Stimulated activated CD8-positive, alpha-beta memory T cell treated with anti-CD3 and anti-CD28 coated beads, Interleukin-7, amount 100 ng/mL, for 1 hour (primary cell): ENCODE data around the gene FDPS.
"Not testable (repeated sequence)": the region's sequence is repeated elsewhere in the genome, so short reads cannot be mapped to it uniquely, and the experiment has no call there.

Experiments used
- DNase-seq, 2 donors: peaks; one replicate each; pipeline ENCODE4 v3.0.0-alpha.2; 2020; ENCODE audit warnings: low read depth in 2 of 2

FDPS gene

DNA sequence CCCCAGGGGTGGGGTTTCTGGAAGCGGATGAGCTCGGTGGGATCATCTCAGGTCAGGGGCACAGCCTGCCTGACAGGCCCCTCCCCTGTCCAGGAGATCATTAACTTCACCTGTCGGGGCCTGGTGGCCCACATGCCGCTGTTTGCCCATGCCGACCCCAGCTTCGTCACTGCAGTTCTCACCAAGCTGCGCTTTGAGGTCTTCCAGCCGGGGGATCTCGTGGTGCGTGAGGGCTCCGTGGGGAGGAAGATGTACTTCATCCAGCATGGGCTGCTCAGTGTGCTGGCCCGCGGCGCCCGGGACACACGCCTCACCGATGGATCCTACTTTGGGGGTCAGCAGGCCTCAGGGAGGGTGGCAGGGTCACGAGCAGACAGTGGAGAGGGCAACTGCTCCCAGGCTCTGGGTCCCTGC, 23.0 kb upstream of the FDPS start:
- DNase-seq, result no peak

GRCh38 chr1:155286544-155286943, 22.1 kb upstream of the FDPS start:
- no peak for DNase-seq

DNA sequence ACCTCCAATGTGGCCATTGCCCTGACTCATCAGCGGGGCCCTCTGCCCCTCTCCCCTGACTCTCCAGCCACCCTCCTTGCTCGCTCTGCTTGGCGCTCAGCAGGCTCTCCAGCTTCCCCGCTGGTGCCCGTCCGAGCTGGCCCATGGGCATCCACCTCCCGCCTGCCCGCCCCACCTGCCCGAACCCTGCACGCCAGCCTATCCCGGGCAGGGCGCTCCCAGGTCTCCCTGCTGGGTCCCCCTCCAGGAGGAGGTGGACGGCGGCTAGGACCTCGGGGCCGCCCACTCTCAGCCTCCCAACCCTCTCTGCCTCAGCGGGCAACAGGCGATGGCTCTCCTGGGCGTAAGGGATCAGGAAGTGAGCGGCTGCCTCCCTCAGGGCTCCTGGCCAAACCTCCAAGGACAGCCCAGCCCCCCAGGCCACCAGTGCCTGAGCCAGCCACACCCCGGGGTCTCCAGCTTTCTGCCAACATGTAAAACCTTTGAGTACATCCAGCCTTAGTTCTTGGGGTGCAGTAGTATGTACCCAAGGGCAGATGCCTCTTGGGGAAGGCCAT, 20.6 kb upstream of the FDPS start:
- no peak for DNase-seq

- DNase-seq, result not testable (repeated sequence)
Observed at GRCh38 chr1:155291006-155291405, 17.7 kb upstream of the FDPS start.

DNA sequence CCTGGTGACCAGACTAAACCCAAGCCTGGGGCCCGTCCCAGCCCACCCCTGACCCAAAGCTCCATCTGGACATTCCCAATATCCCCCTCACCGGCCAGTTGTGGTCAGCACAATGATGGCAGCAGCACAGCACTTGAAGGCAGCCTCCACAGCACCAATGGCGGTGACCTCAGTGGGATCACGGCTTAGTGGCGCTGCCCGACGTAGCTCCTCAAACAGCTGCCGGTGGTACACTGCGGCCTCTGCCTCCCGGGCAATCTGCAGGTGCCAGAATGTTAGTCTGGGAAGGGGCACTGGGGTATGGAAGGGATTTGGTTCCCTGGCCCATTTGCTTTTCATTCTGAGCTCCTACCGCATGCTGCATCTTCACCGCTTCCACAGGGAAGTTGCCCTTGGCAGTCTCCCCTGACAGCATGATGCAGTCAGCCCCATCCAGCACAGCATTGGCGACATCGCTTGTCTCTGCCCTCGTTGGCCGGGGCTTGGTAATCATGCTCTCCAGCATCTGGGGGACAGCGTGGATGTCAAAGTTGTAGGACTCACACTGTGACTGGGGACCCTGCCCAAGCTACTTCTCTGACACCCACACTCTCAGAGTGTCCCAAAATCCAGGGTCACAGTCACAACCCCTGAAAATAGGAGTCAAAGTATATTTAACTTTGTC, 15.4 kb upstream of the FDPS start:
- DNase-seq, result no peak

- no peak for DNase-seq
Observed at GRCh38 chr1:155294520-155295182, 14.0 kb upstream of the FDPS start.

DNA sequence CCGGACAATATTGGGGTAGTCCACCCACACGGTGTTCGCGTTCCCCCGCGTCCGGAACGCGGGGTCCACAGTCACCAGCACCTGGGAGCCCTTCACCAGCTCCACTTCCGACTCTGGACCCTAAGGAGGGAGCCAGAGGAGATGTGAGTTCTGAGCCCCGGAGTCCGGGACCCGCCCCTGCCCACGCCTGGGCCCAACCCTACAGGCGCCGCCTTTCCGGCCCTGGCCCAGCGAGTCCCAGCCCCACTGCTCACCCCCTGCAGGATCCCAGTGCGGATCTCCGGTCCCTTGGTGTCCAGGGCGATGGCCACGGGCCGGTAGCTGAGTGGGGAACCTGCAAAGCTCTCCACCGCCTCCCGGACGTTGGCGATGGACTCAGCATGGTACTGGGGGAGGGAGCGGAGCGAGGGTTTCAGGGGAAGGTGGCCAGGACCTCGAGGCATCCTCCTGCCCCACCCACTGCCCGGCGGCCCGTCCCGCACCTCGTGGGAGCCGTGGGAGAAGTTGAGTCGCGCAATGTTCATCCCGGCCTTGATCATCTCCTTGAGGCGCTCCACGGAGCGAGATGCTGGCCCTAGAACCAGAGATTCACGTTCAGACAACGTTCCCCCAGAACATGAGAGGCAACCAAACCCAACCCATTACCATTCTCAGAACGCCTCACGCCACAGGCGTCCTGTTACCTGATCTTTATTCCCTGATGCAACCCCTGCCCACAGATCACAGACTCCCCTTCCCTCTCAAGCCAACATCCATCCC, 13.3 kb upstream of the FDPS start:
- no peak for DNase-seq

DNA sequence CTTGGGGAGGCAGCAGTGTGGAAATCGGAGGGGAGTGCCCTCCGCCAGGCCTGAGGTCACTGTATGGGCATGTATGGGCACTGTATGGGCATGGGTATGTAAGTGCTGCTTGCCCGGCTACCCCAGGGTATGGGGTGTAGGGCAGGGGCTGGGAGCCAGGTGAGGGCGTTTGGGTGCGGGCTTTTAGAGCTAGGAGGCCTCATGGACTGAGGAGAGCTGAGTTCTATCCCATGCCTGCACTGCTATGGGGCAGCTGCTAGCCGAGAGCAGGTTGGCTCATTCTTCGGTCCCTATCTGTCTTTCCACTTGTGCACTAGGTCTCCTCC, 12.8 kb upstream of the FDPS start:
- DNase-seq, result no peak

GRCh38 chr1:155296661-155297060, 12.0 kb upstream of the FDPS start:
- DNase-seq, result no peak

DNA sequence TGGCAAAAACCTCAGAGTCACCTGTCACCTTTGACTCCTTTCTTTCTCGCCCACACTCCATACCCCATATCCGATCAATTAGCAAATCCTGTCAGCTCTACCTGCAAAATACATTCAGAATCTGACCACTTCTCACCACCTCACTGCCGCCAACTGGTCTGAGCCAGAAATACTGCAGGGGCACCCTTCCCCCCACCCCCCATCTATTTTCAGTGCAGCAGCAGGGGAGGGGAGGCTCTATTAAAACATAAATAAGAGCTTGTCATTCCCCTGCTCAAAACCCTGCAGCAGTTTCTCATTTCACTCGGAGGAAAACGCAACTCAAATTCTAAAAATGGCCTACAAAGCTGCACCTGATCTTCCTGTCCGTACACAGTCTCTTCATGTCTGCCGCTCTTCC, 11.3 kb upstream of the FDPS start:
- DNase-seq, result no peak

DNA sequence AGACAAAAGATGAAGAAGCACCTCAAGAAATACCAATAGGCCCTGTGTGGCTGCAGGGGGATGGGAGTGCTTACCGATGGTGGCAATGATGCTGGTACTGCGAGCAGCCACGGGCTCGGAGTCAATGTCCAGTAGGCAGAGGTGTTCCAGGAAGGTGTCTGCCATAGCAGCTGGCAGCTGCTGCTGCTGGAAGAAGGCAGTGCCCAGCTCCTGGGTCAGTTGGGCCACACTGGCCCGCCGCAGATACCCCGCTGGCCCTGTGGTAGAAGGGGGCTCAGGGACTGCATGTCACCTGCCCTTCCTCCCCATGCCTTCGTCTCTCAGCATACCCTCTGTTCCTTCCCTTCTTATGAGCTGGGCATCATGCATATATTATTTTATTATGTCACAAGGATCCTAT, 8.6 kb upstream of the FDPS start:
- no peak for DNase-seq

- no peak for DNase-seq
Observed at GRCh38 chr1:155300553-155301329, 7.9 kb upstream of the FDPS start.

DNA sequence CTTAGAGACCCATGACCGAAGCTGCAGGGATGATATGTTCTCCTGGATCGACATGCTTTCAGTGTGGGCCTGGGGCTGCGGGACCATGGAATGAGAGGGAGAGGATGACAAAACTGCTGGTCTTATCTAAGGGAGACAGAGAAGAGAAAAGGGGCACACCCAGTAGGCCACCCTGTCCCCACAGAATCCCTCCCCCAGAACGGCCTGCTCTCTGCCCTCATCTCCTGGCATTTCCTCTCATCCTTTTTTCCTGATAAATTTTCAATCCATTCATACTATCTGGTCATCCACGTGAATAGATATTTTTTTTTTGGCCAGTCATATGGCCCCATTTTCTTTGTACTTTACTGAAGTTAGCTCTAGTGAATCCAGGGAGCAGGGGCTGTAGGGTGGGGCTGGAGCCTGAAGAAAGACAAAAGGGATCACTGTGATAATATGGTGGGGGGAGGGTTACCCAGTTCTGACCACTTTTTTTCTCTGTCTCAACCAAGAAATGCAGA, 7.3 kb upstream of the FDPS start, which contains the start of gene PKLR:
Gene PKLR, minus strand, starts transcription at position 97 of the 500 bp plus-strand sequence. Its CDS starts 43 bp downstream, at position 54.
- no peak for DNase-seq

DNA sequence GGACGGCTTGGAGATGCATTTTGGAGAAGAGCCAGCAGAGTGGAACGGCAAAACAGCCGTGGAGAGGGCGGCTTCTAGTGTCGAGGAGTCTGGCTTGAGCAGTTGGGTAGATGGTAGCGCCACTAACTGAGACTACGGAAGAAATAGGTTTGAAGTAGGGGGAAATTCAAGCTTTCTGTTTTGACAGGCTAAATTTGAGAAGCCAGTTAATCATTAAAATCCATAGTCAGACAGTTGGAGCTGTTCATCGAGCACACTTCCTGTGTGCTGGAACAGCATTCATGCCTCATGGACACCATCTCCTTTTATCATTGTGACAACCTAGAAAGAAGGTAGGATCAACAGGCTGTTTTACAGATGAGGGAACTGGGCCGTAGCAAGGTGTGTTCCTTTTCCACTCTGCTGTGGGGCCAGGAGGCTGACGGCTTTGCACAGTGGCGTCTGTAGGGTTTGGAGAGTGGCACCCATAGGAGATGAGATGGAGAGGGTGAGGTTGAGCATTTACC, 4.1 kb upstream of the FDPS start:
- DNase-seq, result no peak

- DNase-seq, result no peak
Observed at GRCh38 chr1:155305881-155306391, 2.7 kb upstream of the FDPS start.

DNA sequence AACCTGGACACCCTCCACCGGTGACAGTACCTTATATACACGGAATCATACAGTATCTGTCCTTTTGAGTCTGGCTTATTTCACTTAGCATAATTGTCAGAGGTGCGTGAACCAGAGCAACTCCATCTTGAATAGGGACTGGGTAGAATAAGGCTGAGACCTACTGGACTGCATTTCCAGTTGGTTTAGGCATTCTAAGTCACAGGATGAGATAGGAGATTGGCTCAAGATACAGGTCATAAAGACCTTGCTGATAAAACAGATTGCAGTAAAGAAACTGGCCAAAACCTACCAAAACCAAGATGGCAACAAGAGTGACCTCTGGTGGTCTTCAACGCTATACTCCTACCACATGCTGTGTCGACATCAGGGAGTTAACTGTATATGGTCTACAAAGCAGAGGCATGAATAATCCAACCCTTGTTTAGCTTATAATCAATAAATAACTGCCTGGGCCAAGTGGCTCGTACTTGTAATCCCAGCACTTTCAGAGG, 1.4 kb upstream of the FDPS start:
- no peak for DNase-seq

DNA sequence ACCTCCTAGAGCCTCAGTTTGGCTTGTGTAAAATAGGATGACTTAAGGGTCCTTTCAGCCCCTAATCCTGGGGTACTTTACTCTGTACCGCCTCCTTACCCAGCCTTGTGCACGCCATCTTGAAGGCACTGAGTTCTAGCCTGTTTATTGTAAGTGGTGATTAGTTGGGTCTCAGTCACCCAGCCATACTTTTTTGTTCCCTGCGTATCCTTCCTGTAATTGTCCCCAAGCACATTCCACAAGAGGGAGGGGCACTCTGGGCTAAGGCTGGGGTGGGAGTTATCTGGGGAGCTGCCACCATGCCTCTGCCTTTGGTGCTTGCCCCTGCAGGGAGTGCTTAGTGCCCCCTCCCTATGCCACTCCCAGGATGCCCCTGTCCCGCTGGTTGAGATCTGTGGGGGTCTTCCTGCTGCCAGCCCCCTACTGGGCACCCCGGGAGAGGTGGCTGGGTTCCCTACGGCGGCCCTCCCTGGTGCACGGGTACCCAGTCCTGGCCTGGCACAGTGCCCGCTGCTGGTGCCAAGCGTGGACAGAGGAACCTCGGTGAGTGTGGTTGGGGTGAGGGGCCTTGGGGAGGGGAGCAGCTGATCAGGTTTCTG, 856 bp downstream of the FDPS start:
- DNase-seq, result no peak

- no peak for DNase-seq
Observed at GRCh38 chr1:155313261-155313660, 4.6 kb downstream of the FDPS start.

- DNase-seq, result no peak
Observed at GRCh38 chr1:155316922-155317321, 8.3 kb downstream of the FDPS start.

DNA sequence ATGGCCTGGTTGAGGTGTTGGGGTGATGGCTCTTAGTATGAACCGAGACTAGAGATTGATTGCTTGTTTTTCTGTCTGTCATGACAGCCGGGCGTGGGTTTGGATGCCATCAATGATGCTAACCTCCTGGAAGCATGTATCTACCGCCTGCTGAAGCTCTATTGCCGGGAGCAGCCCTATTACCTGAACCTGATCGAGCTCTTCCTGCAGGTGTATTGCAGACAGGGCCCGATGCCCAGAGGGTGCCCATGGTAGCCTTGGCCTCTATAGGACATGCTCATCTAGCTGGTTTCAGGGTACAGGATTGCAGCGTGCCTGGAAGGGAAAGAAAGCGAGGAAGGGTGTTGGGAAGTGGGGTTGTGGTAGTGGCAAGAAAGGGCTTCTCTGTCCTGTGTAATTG, 9.4 kb downstream of the FDPS start:
- DNase-seq, result no peak

GRCh38 chr1:155319536-155319935, 10.9 kb downstream of the FDPS start:
- DNase-seq, result no peak
